ENCODE data around the gene ZFP36L1.

Gene ZFP36L1

GRCh38 chr14:68740788-68741476 is 51.9 kb downstream of the ZFP36L1 start:
- no peaks in the 10 kb centered on the region for H3K36me3 ChIP-seq (ENCODE audit: insufficient read depth, low read length)
- H3K9ac ChIP-seq (ENCODE audit: insufficient read length), result no peak overlapping the region
- H3K4me3 ChIP-seq, result no peak overlapping the region
- no peak for DNase-seq (ENCODE audit: low read depth, low spot score)
- no peaks in the 10 kb centered on the region for H3K9me3 ChIP-seq (ENCODE audit: low read depth, low read length)
- no peak overlapping the region for H3K27ac ChIP-seq
- no peak for TF ChIP-seq FOXP2 (optimal IDR thresholded peaks at IDR 0.05; ENCODE audit: control extremely low read depth, extremely low read length, insufficient read depth)
- TF ChIP-seq EZH2 (IDR thresholded peaks at IDR 0.05), result no peak
- TF ChIP-seq POLR2AphosphoS5 (IDR thresholded peaks at IDR 0.05; ENCODE audit: borderline replicate concordance, low read depth, low read length), result no peak

GRCh38 chr14:68739701-68740100 is 53.2 kb downstream of the ZFP36L1 start:
- H3K9me3 ChIP-seq (ENCODE audit: low read depth, low read length), result no peaks in the 10 kb centered on the region
- TF ChIP-seq EZH2 (IDR thresholded peaks at IDR 0.05) (no peak), FOXP2 (optimal IDR thresholded peaks at IDR 0.05; ENCODE audit: control extremely low read depth, extremely low read length, insufficient read depth) (no peak), POLR2AphosphoS5 (IDR thresholded peaks at IDR 0.05; ENCODE audit: borderline replicate concordance, low read depth, low read length) (no peak)
- DNase-seq (ENCODE audit: low read depth, low spot score), result no peak
- H3K9ac ChIP-seq (ENCODE audit: insufficient read length), result no peak overlapping the region
- no peak overlapping the region for H3K4me3 ChIP-seq
- H3K27ac ChIP-seq, result no peak overlapping the region
- H3K36me3 ChIP-seq (ENCODE audit: insufficient read depth, low read length), result no peaks in the 10 kb centered on the region

GRCh38 chr14:68738559-68738958 is 54.3 kb downstream of the ZFP36L1 start:
- TF ChIP-seq POLR2AphosphoS5 (IDR thresholded peaks at IDR 0.05; ENCODE audit: borderline replicate concordance, low read depth, low read length) (no peak), EZH2 (IDR thresholded peaks at IDR 0.05) (no peak), FOXP2 (optimal IDR thresholded peaks at IDR 0.05; ENCODE audit: control extremely low read depth, extremely low read length, insufficient read depth) (no peak)

More at GRCh38 chr14:68738559-68738958, 54.3 kb downstream of the ZFP36L1 start:
- Histone ChIP-seq H3K4me3 (no peak overlapping the region), H3K27ac (no peak overlapping the region), H3K36me3 (ENCODE audit: insufficient read depth, low read length) (no peaks in the 10 kb centered on the region), H3K9me3 (ENCODE audit: low read depth, low read length) (no peaks in the 10 kb centered on the region), H3K9ac (ENCODE audit: insufficient read length) (no peak overlapping the region)
- no peak for DNase-seq (ENCODE audit: low read depth, low spot score)

All from SK-N-MC (cell line).